Measurements from ENCODE around the gene CSH1.
"Not testable (repeated sequence)": the region's sequence is repeated elsewhere in the genome, so short reads cannot be mapped to it uniquely, and the experiment has no call there.

CSH1 gene

GRCh38 chr17:63898899-63899798 lies 2.8 kb upstream of the CSH1 start:
- not testable (repeated sequence) for DNase-seq

- DNase-seq, result not testable (repeated sequence)
Measured at GRCh38 chr17:63894821-63895220, 1.6 kb downstream of the CSH1 start.

GRCh38 chr17:63894021-63894420 lies 2.4 kb downstream of the CSH1 start:
- not testable (repeated sequence) for DNase-seq

GRCh38 chr17:63892316-63893037 lies 3.9 kb downstream of the CSH1 start:
- peak; percentile 14 for DNase-seq

GRCh38 chr17:63889026-63889848 lies 7.1 kb downstream of the CSH1 start:
- peak; percentile 44 for DNase-seq

GRCh38 chr17:63885119-63885518 lies 11.3 kb downstream of the CSH1 start:
- DNase-seq, result not testable (repeated sequence)

GRCh38 chr17:63882626-63883126 lies 13.7 kb downstream of the CSH1 start:
- not testable (repeated sequence) for DNase-seq

- peak; percentile 52 for DNase-seq
Measured at GRCh38 chr17:63881935-63882601, 14.3 kb downstream of the CSH1 start, which contains the start of gene GH2. TSS of gene GH2 (minus strand) at chr17:63881944. CDS start at chr17:63881801, 143 bp downstream.

GRCh38 chr17:63881337-63881736 lies 15.0 kb downstream of the CSH1 start:
- not testable (repeated sequence) for DNase-seq

GRCh38 chr17:63880706-63881105 lies 15.7 kb downstream of the CSH1 start:
- no peak for DNase-seq

GRCh38 chr17:63878413-63878812 lies 18.0 kb downstream of the CSH1 start:
- not testable (repeated sequence) for DNase-seq

GRCh38 chr17:63874693-63875092 lies 21.7 kb downstream of the CSH1 start:
- not testable (repeated sequence) for DNase-seq

- not testable (repeated sequence) for DNase-seq
Measured at GRCh38 chr17:63874061-63874626, 22.2 kb downstream of the CSH1 start.

GRCh38 chr17:63873577-63873976 lies 22.8 kb downstream of the CSH1 start, which contains the start of gene CSH2:
TSS of gene CSH2 (minus strand) at chr17:63873677. CDS start at chr17:63873614, 63 bp downstream.
- DNase-seq, result not testable (repeated sequence)

- DNase-seq, result not testable (repeated sequence)
Measured at GRCh38 chr17:63871646-63872365, 24.6 kb downstream of the CSH1 start.

GRCh38 chr17:63870292-63870665 lies 26.1 kb downstream of the CSH1 start:
- DNase-seq, result not testable (repeated sequence)

GRCh38 chr17:63869491-63870291 lies 26.7 kb downstream of the CSH1 start:
- DNase-seq, result not testable (repeated sequence)

GRCh38 chr17:63866625-63867024 lies 29.7 kb downstream of the CSH1 start:
- DNase-seq, result not testable (repeated sequence)

GRCh38 chr17:63859257-63859656 lies 37.1 kb downstream of the CSH1 start:
- DNase-seq, result no peak

GRCh38 chr17:63856425-63856824 lies 39.9 kb downstream of the CSH1 start:
- DNase-seq, result not testable (repeated sequence)
